ENCODE measurements around the gene SPATA17.

- TF ChIP-seq CTCF (IDR thresholded peaks at IDR 0.05) (no peak), POLR2A (IDR thresholded peaks at IDR 0.05) (no peak)
These were observed 254.0 kb downstream of the SPATA17 start for GRCh38 chr1:217885181-217885580.

Measured in heart left ventricle (tissue), 13 donors.